Choroid plexus epithelial cell (primary cell): Measurements from ENCODE around the gene GDE1.

ENCODE experiments used
- DNase-seq: peaks from one replicate; pipeline ENCODE4 v3.0.0-alpha.2; 2010; ENCODE audit warnings: low read depth
- H3K4me3 ChIP-seq: 2 replicates; pipeline ENCODE4 v1.5.1; 2011; ENCODE audit warnings: low read depth, mild to moderate bottlenecking, control low read depth, low read length, moderate library complexity
- TF ChIP-seq, protein P1 (sequence below): conservative IDR thresholded peaks from 2 replicates; pipeline ENCODE4 v1.5.1; 2011; ENCODE audit warnings: low read depth, mild to moderate bottlenecking, control low read depth, inconsistent platforms, low read length, moderate library complexity

Gene GDE1

DNA sequence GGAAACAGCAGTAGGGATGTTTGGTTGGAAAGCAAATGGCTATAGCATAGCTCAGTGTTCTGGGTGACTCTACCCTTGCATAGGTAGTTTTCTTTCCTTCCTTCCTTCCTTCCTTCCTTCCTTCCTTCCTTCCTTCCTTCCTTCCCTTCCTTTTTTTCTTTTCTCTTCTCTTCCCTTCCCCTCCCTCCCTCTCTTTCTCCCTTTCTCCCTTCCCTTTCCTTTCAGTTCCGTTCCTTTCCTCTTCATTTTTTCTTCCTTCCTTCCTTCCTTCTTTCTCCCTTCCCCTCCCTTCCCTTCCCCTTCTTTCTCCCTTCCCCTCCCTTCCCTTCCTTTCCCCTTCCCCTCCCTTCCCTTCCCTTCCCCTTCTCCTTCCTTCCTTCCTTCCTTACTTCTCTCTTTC lies 31.3 kb downstream of the GDE1 start:
- TF ChIP-seq, protein P1, sequence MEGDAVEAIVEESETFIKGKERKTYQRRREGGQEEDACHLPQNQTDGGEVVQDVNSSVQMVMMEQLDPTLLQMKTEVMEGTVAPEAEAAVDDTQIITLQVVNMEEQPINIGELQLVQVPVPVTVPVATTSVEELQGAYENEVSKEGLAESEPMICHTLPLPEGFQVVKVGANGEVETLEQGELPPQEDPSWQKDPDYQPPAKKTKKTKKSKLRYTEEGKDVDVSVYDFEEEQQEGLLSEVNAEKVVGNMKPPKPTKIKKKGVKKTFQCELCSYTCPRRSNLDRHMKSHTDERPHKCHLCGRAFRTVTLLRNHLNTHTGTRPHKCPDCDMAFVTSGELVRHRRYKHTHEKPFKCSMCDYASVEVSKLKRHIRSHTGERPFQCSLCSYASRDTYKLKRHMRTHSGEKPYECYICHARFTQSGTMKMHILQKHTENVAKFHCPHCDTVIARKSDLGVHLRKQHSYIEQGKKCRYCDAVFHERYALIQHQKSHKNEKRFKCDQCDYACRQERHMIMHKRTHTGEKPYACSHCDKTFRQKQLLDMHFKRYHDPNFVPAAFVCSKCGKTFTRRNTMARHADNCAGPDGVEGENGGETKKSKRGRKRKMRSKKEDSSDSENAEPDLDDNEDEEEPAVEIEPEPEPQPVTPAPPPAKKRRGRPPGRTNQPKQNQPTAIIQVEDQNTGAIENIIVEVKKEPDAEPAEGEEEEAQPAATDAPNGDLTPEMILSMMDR, result no peak
- H3K4me3 ChIP-seq, result no peak overlapping the region

DNA sequence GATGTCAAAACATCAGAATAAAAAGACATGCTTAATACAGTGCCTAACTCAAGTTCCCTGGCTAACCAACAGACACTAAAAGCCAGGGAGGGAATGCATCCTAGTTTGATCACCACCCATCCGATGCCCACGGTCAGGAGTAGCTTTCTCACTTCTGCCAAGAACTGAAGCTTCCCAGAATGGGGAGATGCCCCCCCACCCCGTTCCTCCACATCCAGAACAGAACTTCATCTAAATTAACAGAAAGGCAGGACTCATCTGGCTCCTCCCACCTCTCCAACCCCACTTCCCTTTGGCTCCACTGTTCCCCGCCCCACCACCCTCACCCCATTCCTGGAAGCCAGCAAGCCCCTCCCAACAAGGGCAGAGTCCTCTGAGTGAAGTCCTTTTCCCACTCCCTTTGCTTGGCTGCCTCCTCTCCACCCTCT lies 33.7 kb downstream of the GDE1 start:
- no peak overlapping the region for H3K4me3 ChIP-seq
- no peak for DNase-seq
- TF ChIP-seq, protein P1, result no peak

More for the DNA sequence above, 31.3 kb downstream of the GDE1 start:
- DNase-seq, result no peak

- no peak for DNase-seq
- TF ChIP-seq, protein P1, result no peak
- H3K4me3 ChIP-seq, result no peak overlapping the region
These were observed 35.1 kb downstream of the GDE1 start for GRCh38 chr16:19486750-19487325.

DNA sequence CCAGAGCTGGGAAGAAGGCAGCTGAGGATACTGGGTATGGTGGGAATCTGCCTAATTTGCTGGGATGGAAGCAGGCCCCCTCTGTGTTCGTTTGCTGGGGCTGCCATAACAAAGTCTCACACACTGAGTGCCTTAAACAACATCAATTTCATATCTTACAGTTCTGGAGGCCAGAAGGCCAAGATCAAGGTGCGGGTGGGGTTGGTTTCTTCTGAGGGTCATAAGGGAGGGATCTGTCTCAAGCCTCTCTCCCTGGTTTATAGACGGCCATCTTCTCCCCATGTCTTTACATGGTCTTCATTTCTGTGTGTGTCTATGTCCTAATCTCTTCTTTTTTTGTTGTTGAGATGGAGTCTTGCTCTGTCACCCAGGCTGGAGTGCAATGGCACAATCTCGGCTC lies 35.8 kb downstream of the GDE1 start:
- DNase-seq, result no peak
- no peak overlapping the region for H3K4me3 ChIP-seq
- TF ChIP-seq, protein P1, result no peak

GRCh38 chr16:19485611-19486010 lies 36.3 kb downstream of the GDE1 start:
- no peak for DNase-seq
- H3K4me3 ChIP-seq, result no peak overlapping the region
- TF ChIP-seq, protein P1, result no peak

DNA sequence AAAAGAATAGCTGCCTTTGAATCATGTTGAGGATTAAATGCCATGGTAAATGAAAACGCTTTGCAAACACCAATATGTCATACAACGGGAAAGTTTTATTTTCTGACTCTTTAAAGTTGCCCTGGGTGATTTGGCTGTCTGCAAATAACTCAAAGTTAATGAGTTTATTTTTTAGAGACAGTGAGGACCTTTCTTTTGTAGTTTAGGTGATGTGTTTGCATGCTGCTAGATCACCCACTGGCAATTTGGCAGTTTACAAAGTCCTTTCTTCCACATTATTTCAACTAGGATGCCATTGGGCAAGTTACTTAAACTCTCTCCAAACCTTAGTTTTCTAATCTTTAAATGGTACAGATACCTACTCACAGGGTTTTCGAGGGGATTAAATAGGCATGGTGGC lies 37.8 kb downstream of the GDE1 start:
- DNase-seq, result no peak
- H3K4me3 ChIP-seq, result no peak overlapping the region
- TF ChIP-seq, protein P1, result no peak

- no peak for DNase-seq
- H3K4me3 ChIP-seq, result no peak overlapping the region
- TF ChIP-seq, protein P1, result no peak
These were observed 39.6 kb downstream of the GDE1 start for GRCh38 chr16:19482291-19482690.
